ENCODE results near the gene NDUFA3.
A peak's percentile ranks its signal among the peaks of the same experiment; 100 is the strongest.

The NDUFA3 gene

DNA sequence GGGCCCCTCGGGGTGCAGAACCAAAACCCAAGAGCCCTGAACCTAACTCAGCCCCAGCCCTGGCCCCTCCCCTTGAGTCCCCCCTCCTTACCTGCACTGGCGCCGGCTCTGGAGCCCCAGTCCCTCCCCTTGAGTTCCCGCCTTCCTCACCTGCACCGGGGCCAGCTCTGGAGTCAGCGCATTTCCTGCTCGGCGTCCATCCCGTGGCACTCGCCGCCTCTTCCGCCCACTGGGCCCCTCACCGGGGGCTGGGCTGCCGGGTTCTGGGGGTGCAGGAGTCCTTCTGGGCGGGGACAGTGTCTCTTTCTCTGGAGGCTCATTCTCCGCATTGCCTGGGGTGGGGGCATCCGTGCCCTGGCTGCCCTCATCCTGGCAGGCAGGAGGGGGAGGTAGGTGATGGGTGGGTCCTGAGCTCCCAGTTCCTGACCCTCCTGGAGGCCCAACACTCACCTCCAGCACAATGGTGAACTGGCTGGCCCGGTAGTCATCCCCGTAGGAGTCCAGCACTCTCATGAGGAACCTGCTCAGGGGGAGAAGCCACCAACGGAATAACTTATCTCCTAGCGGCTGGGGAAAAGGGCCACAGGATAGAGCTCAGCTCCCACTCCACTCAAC, 5.3 kb downstream of the NDUFA3 start:
- DNase-seq (ENCODE audit: low read depth): no peak

DNA sequence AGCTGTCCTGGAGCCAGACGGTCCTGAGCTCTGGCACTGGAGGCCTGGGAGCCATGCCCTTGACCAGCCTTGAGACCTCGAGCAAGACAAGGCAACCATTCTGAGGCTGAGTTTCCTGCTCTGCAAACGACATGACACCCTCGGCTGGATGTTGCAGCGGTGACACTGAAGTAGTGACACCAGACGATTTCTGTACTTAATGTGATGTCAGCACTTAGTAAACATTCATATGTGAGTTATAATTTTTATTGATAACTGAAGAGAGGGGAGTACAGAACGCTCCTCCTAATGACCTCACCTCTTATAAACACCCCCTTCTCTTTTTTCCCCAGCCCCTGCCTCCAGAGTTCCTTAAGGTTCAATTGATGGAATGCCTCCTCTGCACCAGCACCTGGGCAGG, 5.8 kb downstream of the NDUFA3 start:
- DNase-seq (ENCODE audit: low read depth): no peak

DNA sequence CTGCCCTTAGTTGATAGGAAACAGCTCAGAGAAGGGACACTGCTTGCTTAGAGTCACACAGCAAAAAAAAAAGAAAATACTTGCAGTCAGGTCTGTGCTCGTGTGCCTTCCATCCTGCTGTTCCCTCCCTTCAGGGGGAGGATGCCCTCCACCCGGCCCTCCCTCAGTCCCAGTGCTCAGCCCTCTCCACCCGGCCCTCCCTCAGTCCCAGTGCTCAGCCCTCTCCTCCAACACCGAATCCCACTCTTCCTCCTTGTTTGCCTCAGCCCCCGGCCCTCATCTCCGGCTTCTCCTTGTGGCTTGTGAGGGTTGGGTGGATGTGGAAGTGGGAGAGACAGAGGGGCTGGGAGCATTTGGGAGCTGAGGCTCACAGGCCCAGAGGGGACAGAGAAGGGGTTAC, 7.0 kb downstream of the NDUFA3 start:
- no peak for DNase-seq (ENCODE audit: low read depth)

- DNase-seq (ENCODE audit: low read depth): no peak
These were observed 11.9 kb downstream of the NDUFA3 start for GRCh38 chr19:54114340-54115108.

GRCh38 chr19:54115109-54116063, 12.7 kb downstream of the NDUFA3 start, which contains the start of the genes PRPF31 and TFPT:
PRPF31 (plus strand) TSS chr19:54115754; CDS start chr19:54118279, 2,525 bp downstream.
TFPT (minus strand) TSS chr19:54115657; CDS start chr19:54115269, 388 bp downstream.
- peak; percentile 94 for DNase-seq (ENCODE audit: low read depth)

DNA sequence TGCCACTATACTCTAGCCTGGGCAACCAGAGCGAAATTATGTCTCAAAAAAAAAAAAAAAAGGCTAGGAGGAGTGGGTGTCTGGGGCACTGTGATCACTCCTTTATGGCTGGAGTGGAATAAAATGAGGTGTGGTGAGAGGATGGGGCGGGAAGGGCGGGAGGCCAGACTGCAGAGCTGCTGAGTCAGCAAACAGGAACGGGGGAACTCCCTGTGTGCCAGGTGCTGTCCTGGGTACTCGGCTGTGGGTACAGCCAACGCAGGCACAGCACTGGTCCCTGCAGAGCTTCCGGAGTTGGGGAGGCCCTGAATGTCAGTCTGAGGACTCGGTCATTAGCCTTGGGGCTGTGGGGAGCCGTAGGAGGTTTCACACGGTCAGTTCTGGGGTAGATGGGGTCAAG, 18.6 kb downstream of the NDUFA3 start:
- DNase-seq (ENCODE audit: low read depth): no peak

DNA sequence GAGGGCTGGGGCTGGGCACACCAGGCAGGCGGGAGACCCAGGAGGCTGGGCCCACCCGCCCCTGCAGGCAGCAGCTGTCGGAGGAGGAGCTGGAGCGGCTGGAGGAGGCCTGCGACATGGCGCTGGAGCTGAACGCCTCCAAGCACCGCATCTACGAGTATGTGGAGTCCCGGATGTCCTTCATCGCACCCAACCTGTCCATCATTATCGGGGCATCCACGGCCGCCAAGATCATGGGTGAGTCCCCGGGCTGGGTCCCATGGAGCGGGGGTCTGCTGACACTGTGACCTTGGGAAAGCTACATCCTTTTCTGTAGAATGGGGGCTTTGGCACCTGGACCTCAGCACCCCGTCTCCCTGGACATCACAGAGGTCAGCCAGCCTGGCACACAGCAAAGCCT, 21.0 kb downstream of the NDUFA3 start:
- no peak for DNase-seq (ENCODE audit: low read depth)

- no peak for DNase-seq (ENCODE audit: low read depth)
These were observed 21.7 kb downstream of the NDUFA3 start for GRCh38 chr19:54124393-54124792.

GRCh38 chr19:54125713-54126112, 23.1 kb downstream of the NDUFA3 start:
- no peak for DNase-seq (ENCODE audit: low read depth)

GRCh38 chr19:54127688-54128440, 25.2 kb downstream of the NDUFA3 start:
- no peak for DNase-seq (ENCODE audit: low read depth)

DNA sequence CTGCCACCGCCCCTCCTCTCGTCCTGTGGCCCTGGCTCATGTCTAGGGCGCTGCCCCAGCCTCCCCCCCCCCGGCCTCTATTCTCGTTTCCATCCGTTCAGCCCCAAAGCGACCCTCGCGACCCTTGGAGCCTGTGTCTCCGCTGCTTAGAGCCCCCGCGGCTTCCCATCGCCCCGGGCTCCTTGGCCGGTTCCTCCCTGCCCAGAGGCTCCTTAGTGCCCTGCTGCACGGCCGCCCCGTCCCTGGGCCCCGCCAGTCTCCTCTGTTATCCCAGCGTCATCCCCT, 25.7 kb downstream of the NDUFA3 start:
- no peak for DNase-seq (ENCODE audit: low read depth)

- no peak for DNase-seq (ENCODE audit: low read depth)
These were observed 26.4 kb downstream of the NDUFA3 start for GRCh38 chr19:54128796-54129616.

DNA sequence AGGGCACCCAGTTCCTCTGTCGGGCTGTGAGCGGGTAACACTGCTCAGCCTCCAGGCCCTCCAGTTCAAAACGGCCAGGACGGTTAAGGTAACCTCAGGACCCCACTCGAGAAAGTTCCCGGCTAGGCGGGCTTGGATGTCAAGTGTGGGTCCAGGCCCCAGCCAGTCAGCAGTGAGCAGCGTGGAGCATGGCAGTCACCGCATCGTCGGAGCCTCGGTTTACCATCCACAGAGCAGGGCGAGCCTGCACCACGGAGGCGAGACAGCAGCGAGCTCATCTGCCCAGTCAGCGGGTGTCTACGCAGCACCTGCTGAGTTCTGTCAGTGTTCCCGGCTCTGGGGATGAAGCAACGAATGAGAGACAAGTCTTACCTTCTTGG, 27.0 kb downstream of the NDUFA3 start:
- DNase-seq (ENCODE audit: low read depth): no peak

GRCh38 chr19:54133312-54133956, 30.8 kb downstream of the NDUFA3 start:
- DNase-seq (ENCODE audit: low read depth): no peak

- no peak for DNase-seq (ENCODE audit: low read depth)
These were observed 31.4 kb downstream of the NDUFA3 start for GRCh38 chr19:54133957-54134590.

DNA sequence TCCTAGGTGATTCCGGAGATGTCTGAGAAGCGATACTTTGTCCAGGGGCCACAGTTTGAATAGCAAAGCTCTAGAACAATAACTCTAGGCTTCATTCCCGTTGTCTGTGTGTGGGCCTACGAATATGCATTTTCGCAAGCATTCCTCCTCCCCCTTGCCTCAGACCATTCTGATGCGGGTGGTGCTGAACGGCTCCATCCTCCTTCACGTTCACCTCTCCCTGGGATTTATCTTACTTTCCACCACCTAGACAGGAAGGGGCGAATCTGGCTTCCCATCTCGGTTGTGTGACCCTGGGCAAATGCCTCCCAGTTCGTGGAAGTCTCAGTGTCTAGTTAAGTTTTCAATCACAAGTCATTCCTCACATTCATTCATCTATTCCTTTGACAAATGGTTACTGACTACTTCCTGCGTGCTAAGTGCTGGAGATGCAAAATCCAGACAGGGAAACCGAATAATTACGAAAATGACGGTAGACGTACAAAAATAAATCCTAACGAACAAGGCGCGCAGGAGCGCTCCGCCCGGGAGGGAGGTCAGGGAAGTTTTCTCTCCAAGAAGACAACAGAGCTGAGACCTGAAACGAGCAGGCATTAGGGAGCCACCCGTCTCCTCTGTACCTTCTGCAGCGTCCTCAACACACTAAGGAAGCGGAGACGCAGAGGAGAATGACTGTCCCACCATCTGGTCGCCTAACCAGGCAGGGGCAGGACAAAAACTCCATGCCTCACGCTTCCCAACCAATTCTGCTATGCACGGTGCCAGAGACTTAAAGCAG, 33.6 kb downstream of the NDUFA3 start:
- no peak for DNase-seq (ENCODE audit: low read depth)

DNA sequence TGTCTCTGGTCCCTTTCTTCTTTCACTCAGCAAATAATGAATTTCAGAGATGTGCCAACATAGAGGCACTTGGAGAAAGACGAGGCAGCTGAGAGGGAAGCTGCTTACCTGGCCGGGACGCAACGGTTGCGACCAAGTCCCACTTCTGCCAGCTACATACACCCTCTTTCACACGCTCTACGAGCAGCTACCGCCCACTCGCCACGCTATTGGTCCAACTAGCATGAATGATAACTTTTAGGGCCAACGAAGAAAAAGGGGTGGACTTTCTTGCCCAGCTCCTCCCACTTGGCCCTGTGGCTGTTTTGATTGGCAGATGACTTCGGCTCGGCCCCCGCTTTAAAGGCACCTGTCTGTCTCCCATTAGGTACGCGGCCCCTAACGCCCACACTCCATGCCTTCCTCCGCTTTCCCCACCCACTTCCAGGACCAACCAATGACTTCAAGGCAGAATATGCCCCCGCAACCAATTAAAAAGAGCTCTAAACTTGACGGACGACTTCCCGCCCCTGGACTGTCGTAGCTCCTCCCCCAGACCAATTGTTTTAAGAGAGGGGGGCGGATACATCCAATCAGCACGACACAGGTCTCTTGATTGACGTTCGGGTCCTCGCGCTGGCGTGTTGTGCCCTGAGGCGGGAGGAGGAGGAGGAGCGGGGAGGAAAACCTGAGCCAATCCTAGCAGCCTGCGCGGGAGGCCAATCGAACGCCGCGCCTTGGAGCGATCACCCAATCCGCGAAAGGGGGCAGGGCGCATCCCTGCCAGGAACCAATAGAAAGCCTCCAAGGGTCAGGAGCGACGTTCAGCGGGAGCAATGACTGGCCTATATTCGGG, 34.4 kb downstream of the NDUFA3 start:
- DNase-seq (ENCODE audit: low read depth): peak; percentile 98

DNA sequence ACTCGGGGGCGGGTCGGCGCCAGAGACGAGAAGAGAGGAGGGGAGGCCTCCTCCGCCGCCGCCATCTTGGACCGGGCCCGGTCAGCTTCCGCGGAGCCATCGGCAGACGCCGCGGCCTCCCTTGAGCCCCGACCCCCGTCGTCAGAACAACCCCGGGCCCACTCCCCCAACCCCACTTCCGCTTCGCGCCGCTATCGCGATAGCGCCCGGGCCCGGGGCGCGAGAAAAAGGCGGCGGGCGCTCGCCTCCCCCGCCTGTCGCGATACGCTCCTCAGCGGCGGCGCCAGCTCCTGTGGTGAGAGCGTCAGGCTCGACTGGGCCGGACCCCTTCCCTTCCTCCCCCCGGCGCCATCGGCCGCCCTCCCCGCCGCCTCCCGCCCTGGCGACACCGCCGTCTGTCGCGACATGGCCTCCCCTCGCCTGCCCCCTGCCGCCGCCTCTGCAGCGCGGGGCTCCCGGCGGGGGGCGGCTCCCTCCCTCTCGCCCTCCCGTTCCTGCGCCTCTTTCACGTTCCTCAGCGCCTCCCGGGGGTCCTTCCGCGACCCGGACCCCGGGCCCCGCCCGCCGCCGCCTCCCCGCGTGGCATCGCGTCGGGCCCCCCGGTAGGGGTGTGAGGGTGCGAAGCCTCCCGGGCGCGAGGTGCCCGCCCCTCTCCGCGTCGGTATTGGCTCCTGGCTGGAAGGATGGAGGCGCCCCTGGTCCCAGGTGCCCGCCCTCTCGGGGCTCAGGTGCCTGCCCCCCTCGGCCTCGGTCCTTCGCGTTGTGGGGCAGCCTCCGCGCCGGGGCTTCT, 35.2 kb downstream of the NDUFA3 start, which contains the start of gene CNOT3:
CNOT3 (plus strand) TSS at position 64 of the 790 bp plus-strand sequence. CDS start 5,217 bp downstream, outside the sequence.
- no peak for DNase-seq (ENCODE audit: low read depth)

Measured in activated gamma-delta T cell treated with anti-CD3 and anti-CD28 coated beads, Interleukin-2, amount 50 U/mL, for 16 hours (primary cell).